Testis (tissue), 2 donors: ENCODE results near the gene PON2.

Experiments
- POLR2A ChIP-seq: fragments of 450-650 bp; IDR thresholded peaks from one replicate; pipeline ENCODE4 v1.6.1; 2017; ENCODE audit warnings: antibody characterized with exemption, mild to moderate bottlenecking, moderate library complexity
- TF ChIP-seq, protein P1 (sequence below), 3 experiments: fragments of 450-650 bp in 2 of 3; fragments of 200-600 bp in 1 of 3; sonication (generic) in 1 of 3; IDR thresholded peaks; one replicate each; pipeline ENCODE4 v1.5.1; 2016 to 2019; ENCODE audit warnings: antibody characterized with exemption in 3 of 3, mild to moderate bottlenecking in 2 of 3, moderate library complexity in 1 of 3

DNA sequence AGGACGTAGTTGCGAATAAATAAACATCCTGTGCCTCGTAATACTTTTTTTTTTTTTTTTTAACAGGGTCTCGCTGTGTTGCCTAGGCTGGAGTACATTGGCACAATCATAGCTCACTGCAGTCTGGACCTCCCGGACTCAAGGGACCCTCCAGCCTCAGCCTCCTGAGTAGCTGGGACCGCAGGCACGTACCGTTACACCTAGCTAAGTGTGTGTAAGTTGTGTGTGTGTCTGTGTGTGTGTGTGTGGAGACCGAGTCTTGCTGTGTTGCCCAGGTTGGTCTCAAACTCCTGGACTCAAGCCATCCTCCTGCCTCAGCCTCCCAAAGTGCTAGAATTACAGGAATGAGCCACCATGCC lies 573 bp upstream of the PON2 start:
- TF ChIP-seq, protein P1, sequence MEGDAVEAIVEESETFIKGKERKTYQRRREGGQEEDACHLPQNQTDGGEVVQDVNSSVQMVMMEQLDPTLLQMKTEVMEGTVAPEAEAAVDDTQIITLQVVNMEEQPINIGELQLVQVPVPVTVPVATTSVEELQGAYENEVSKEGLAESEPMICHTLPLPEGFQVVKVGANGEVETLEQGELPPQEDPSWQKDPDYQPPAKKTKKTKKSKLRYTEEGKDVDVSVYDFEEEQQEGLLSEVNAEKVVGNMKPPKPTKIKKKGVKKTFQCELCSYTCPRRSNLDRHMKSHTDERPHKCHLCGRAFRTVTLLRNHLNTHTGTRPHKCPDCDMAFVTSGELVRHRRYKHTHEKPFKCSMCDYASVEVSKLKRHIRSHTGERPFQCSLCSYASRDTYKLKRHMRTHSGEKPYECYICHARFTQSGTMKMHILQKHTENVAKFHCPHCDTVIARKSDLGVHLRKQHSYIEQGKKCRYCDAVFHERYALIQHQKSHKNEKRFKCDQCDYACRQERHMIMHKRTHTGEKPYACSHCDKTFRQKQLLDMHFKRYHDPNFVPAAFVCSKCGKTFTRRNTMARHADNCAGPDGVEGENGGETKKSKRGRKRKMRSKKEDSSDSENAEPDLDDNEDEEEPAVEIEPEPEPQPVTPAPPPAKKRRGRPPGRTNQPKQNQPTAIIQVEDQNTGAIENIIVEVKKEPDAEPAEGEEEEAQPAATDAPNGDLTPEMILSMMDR (IDR thresholded peaks at IDR 0.05), result no peak
- no peak for TF ChIP-seq POLR2A
